ENCODE data around the gene RIMBP2. TPM values are rescaled to one million over a fixed set of nuclear protein-coding genes. Genes with fewer than 3 reads are reported as not detected.

The RIMBP2 gene
- total RNA-seq, 4 donors from 2014 or later: 0.83 to 1.8 (median 1.4) TPM

DNA sequence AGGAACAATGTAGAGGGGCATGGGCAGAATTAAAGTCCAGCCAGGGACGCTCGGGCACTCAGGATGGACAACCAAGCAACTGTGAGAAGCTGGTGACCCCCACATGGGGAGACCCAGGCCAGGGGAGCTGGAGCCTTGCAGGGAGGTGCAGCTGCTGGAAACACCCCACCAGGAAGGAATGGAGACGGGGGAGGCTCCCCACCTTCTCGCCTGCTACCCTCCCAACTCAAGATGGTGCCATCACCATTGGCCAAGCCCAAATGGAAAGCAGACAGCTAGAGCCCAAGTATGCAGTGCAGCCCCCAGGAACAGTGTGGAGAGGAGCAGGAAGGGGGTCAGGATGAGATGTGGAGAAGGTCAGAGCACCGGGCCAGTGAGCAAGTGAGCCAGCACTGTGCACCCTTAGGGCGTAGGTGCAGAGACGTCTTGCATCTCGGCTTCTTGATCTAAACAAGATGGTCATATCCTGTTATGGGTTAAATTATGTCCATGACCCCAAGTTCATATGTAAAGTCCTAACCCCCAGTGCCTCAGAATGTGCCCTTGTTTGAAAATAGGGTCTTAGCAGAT lies 159.5 kb downstream of the RIMBP2 start:
- intact Hi-C loops (cut with DNase I): no loop called here
- TF ChIP-seq POLR2AphosphoS5 (IDR thresholded peaks at IDR 0.05) (no peak), POLR2A (IDR thresholded peaks at IDR 0.05; ENCODE audit: low read depth) (no peak), EP300 (IDR thresholded peaks at IDR 0.05) (no peak), CTCF (IDR thresholded peaks at IDR 0.05) (no peak)
- Histone ChIP-seq H3K4me3 (no peak overlapping the region), H3K9me3 (peaks cover 0 to 6% (median 2%) of the 10 kb centered on the region in 4 donors), H3K27me3 (peaks cover 0 to 22% (median 0%) of the 10 kb centered on the region in 4 donors), H3K36me3 (no peaks in the 10 kb centered on the region), H3K27ac (replicated peaks in 1 of 4) (no peak overlapping the region), H3K4me1 (no peaks in the 10 kb centered on the region)
- no peak for DNase-seq (ENCODE audit: extremely low spot score)
- 86% methylated on average over 8 of the region's 8 CpGs for WGBS

DNA sequence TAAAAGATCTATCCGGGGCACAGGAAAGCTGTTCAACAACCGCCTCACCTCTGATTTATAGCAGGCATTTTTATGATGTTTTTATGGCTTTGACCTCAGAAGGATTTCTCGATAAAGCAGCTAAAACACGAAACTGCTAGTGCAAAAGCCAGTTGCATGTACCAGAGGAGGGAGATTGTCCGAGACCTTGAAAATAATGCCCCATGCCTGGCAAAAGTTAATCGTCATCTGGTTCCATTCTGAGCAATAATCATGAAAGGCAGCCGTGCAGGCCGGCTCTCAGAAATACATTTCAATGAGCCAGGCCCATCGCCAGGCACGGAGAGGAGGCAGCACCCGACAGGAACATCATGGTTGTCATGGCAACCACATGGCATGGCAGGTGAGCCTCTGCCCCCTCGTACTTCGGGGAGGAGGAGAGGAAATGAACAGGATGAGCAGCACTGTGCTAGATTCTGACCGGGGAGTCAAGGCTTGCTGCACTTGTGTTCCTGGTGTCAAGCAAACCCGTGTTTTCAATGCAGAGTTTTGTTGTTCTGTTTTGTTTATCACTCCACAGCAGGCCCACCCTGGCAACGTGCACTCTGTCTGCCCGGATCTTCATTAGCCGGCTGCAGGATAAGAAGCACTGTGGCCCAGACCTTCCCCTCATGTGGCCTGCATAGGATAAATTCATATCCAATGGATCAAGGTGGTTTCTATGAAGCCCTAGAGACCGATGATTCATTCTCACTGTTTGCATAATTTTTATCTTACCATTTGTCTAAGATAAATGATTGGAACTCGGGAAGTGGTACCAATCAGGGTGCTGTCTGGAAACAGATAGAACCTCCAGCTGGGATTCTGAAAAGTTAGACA lies 160.2 kb downstream of the RIMBP2 start:
- no peak overlapping the region for H3K27ac ChIP-seq (replicated peaks in 1 of 4)
- no peaks in the 10 kb centered on the region for H3K4me1 ChIP-seq
- H3K9me3 ChIP-seq: peaks cover 0 to 13% (median 4%) of the 10 kb centered on the region in 4 donors
- no peak overlapping the region for H3K4me3 ChIP-seq
- TF ChIP-seq EP300 (IDR thresholded peaks at IDR 0.05): no peak
- no peak for TF ChIP-seq POLR2A (IDR thresholded peaks at IDR 0.05; ENCODE audit: low read depth)
- no peak for TF ChIP-seq CTCF (IDR thresholded peaks at IDR 0.05)
- no peak for TF ChIP-seq POLR2AphosphoS5 (IDR thresholded peaks at IDR 0.05)
- H3K36me3 ChIP-seq: no peaks in the 10 kb centered on the region
- WGBS: 53% methylated on average over 20 of the region's 20 CpGs
- H3K27me3 ChIP-seq: peaks cover 0 to 22% (median 0%) of the 10 kb centered on the region in 4 donors
- intact Hi-C loops (cut with DNase I): no loop called here
- no peak for DNase-seq (ENCODE audit: extremely low spot score)

- H3K4me3 ChIP-seq: no peak overlapping the region
- no peak for DNase-seq (ENCODE audit: extremely low spot score)
- TF ChIP-seq CTCF (IDR thresholded peaks at IDR 0.05): no peak
- TF ChIP-seq POLR2A (IDR thresholded peaks at IDR 0.05; ENCODE audit: low read depth): no peak
- no peak for TF ChIP-seq EP300 (IDR thresholded peaks at IDR 0.05)
- TF ChIP-seq POLR2AphosphoS5 (IDR thresholded peaks at IDR 0.05): no peak
- H3K9me3 ChIP-seq: peaks cover 0 to 13% (median 4%) of the 10 kb centered on the region in 4 donors
- intact Hi-C loops (cut with DNase I): no loop called here
- H3K4me1 ChIP-seq: no peaks in the 10 kb centered on the region
- no peaks in the 10 kb centered on the region for H3K36me3 ChIP-seq
- 67% methylated on average over 5 of the region's 5 CpGs for WGBS
- no peak overlapping the region for H3K27ac ChIP-seq (replicated peaks in 1 of 4)
- peaks cover 0 to 22% (median 0%) of the 10 kb centered on the region in 4 donors for H3K27me3 ChIP-seq
Measured at GRCh38 chr12:130555221-130555620, 160.9 kb downstream of the RIMBP2 start.

GRCh38 chr12:130552483-130552996 lies 163.6 kb downstream of the RIMBP2 start:
- 74% methylated on average over 7 of the region's 7 CpGs for WGBS
- Histone ChIP-seq H3K27ac (replicated peaks in 1 of 4) (no peak overlapping the region), H3K36me3 (no peaks in the 10 kb centered on the region), H3K4me1 (no peaks in the 10 kb centered on the region), H3K9me3 (peaks cover 0 to 21% (median 4%) of the 10 kb centered on the region in 4 donors), H3K4me3 (no peak overlapping the region), H3K27me3 (peaks cover 0 to 14% (median 0%) of the 10 kb centered on the region in 4 donors)
- no peak for DNase-seq (ENCODE audit: extremely low spot score)
- intact Hi-C loops (cut with DNase I): no loop called here
- no peak for TF ChIP-seq EP300 (IDR thresholded peaks at IDR 0.05)
- no peak for TF ChIP-seq CTCF (IDR thresholded peaks at IDR 0.05)
- no peak for TF ChIP-seq POLR2A (IDR thresholded peaks at IDR 0.05; ENCODE audit: low read depth)
- TF ChIP-seq POLR2AphosphoS5 (IDR thresholded peaks at IDR 0.05): no peak
